Tibial nerve (tissue), 4 donors: ENCODE data around the gene KLHL35. TPM values are rescaled to one million over a fixed set of nuclear protein-coding genes. Genes with fewer than 3 reads are reported as not detected.

ENCODE experiments used
- DNase-seq, 2 donors: peaks; one replicate each; pipeline ENCODE4 v3.0.0-alpha.2; 2019; ENCODE audit warnings: low spot score in 2 of 2
- H3K27ac ChIP-seq, 4 donors: fragments of 200-600 bp; sonication (generic) in 3 of 4; one replicate each; pipeline ENCODE4 v1.5.1; 2017 to 2019; ENCODE audit warnings: mild to moderate bottlenecking in 1 of 4
- H3K27me3 ChIP-seq, 2 donors: fragments of 200-600 bp; sonication (generic) in 1 of 2; one replicate each; pipeline versions ENCODE4 v1.5.1 to v1.6.0; 2017 to 2019
- H3K36me3 ChIP-seq, 3 donors: fragments of 200-600 bp; sonication (generic); one replicate each; pipeline ENCODE4 v1.5.1; 2018 to 2019
- H3K4me1 ChIP-seq, 4 donors: fragments of 200-600 bp; sonication (generic) in 3 of 4; one replicate each; pipeline ENCODE4 v1.5.1; 2017 to 2019
- H3K4me3 ChIP-seq, 4 donors: fragments of 200-600 bp; sonication (generic) in 3 of 4; one replicate each; pipeline ENCODE4 v1.5.1; 2017 to 2019; ENCODE audit warnings: mild to moderate bottlenecking in 1 of 4, moderate library complexity in 1 of 4
- H3K9me3 ChIP-seq, 4 donors: fragments of 200-600 bp; sonication (generic) in 3 of 4; one replicate each; pipeline ENCODE4 v1.5.1; 2017 to 2019
- CTCF ChIP-seq, 5 experiments: fragments of 200-600 bp in 3 of 5; fragments of 450-650 bp in 2 of 5; sonication (generic) in 3 of 5; IDR thresholded peaks; one replicate each; pipeline ENCODE4 v1.5.1; 2016 to 2019; ENCODE audit warnings: antibody characterized with exemption in 5 of 5, mild to moderate bottlenecking in 3 of 5, moderate library complexity in 2 of 5
- EP300 ChIP-seq, 2 donors: sonication (generic); formaldehyde crosslinking; IDR thresholded peaks; one replicate each; pipeline ENCODE4 v1.6.1; 2017; ENCODE audit warnings: antibody characterized with exemption in 2 of 2, mild to moderate bottlenecking in 1 of 2
- POLR2A ChIP-seq, 2 donors: fragments of 450-650 bp; IDR thresholded peaks; one replicate each; pipeline ENCODE4 v1.6.1; 2017; ENCODE audit warnings: antibody characterized with exemption in 2 of 2, mild to moderate bottlenecking in 2 of 2, moderate library complexity in 2 of 2
- WGBS, 2 donors: methylation state at CpG; one replicate each; pipeline ENCODE4 v1.1.5; 2018; 5-methylcytosine and 5-hydroxymethylcytosine counted together
- total RNA-seq, 4 donors: library from RNA; depleted of rRNA; stranded (reverse); fragments of >200 nt; gene quantifications; one replicate each; pipeline ENCODE4 v1.1.0, GENCODE V29; 2016

Gene KLHL35
- total RNA-seq, 4 donors from 2014 or later, result 3.0 to 11.1 (median 6.6) TPM

- WGBS, 2 donors, result 26 to 27% methylated on average over 12 to 13 of the region's 14 CpGs
Measured at GRCh38 chr11:75468534-75469340, 35.7 kb upstream of the KLHL35 start.

GRCh38 chr11:75467881-75468280 lies 34.9 kb upstream of the KLHL35 start:
- no peak for DNase-seq
- 66 to 72% methylated on average over 4 of the region's 4 CpGs for WGBS, 2 donors
- H3K27ac ChIP-seq, result peak overlapping the region in 2 of 4 donors; percentile 7 to 61

More at GRCh38 chr11:75468534-75469340, 35.7 kb upstream of the KLHL35 start:
- Histone ChIP-seq H3K27me3 (no peaks in the 10 kb centered on the region), H3K9me3 (no peaks in the 10 kb centered on the region), H3K4me1 (peaks cover 0 to 57% (median 8%) of the 10 kb centered on the region in 4 donors), H3K36me3 (no peaks in the 10 kb centered on the region), H3K4me3 (no peak overlapping the region), H3K27ac (peak overlapping the region; percentile 26 to 61 (median 48))
- TF ChIP-seq POLR2A (IDR thresholded peaks at IDR 0.05) (no peak), EP300 (IDR thresholded peaks at IDR 0.05) (peak in 1 of 2 donors; percentile 37)
- peak; percentile 76 to 81 for DNase-seq

GRCh38 chr11:75467311-75467710 lies 34.3 kb upstream of the KLHL35 start:
- 87 to 92% methylated on average over 7 to 8 of the region's 8 CpGs for WGBS, 2 donors

More at GRCh38 chr11:75467881-75468280, 34.9 kb upstream of the KLHL35 start:
- Histone ChIP-seq H3K27me3 (no peaks in the 10 kb centered on the region), H3K36me3 (no peaks in the 10 kb centered on the region), H3K9me3 (no peaks in the 10 kb centered on the region), H3K4me3 (no peak overlapping the region), H3K4me1 (peaks cover 0 to 57% (median 8%) of the 10 kb centered on the region in 4 donors)
- TF ChIP-seq POLR2A (IDR thresholded peaks at IDR 0.05), result no peak
- TF ChIP-seq CTCF (IDR thresholded peaks at IDR 0.05), result no peak
- no peak for TF ChIP-seq EP300 (IDR thresholded peaks at IDR 0.05)

GRCh38 chr11:75465701-75466531 lies 32.9 kb upstream of the KLHL35 start:
- 71 to 75% methylated on average over 11 of the region's 11 CpGs for WGBS, 2 donors
- no peak for DNase-seq
- Histone ChIP-seq H3K4me3 (no peak overlapping the region), H3K27ac (peak overlapping the region in 2 of 4 donors; percentile 59 to 65), H3K36me3 (peaks cover 0 to 13% (median 0%) of the 10 kb centered on the region in 3 donors), H3K27me3 (no peaks in the 10 kb centered on the region), H3K4me1 (peaks cover 0 to 57% (median 8%) of the 10 kb centered on the region in 4 donors), H3K9me3 (no peaks in the 10 kb centered on the region)
- no peak for TF ChIP-seq CTCF (IDR thresholded peaks at IDR 0.05)
- no peak for TF ChIP-seq EP300 (IDR thresholded peaks at IDR 0.05)
- no peak for TF ChIP-seq POLR2A (IDR thresholded peaks at IDR 0.05)

More at GRCh38 chr11:75467311-75467710, 34.3 kb upstream of the KLHL35 start:
- Histone ChIP-seq H3K36me3 (peaks cover 0 to 3% (median 0%) of the 10 kb centered on the region in 3 donors), H3K4me1 (peaks cover 0 to 56% (median 8%) of the 10 kb centered on the region in 4 donors), H3K4me3 (no peak overlapping the region), H3K9me3 (no peaks in the 10 kb centered on the region), H3K27me3 (no peaks in the 10 kb centered on the region), H3K27ac (peak overlapping the region in 2 of 4 donors; percentile 59 to 65)
- no peak for DNase-seq
- TF ChIP-seq EP300 (IDR thresholded peaks at IDR 0.05) (no peak), POLR2A (IDR thresholded peaks at IDR 0.05) (no peak), CTCF (IDR thresholded peaks at IDR 0.05) (no peak)

- WGBS, 2 donors, result 51 to 62% methylated on average over 11 of the region's 11 CpGs
- Histone ChIP-seq H3K4me1 (peaks cover 0 to 39% (median 0%) of the 10 kb centered on the region in 4 donors), H3K9me3 (no peaks in the 10 kb centered on the region), H3K36me3 (peaks cover 0 to 16% (median 0%) of the 10 kb centered on the region in 3 donors), H3K27me3 (no peaks in the 10 kb centered on the region), H3K27ac (no peak overlapping the region), H3K4me3 (no peak overlapping the region)
- DNase-seq, result no peak
- TF ChIP-seq POLR2A (IDR thresholded peaks at IDR 0.05), result no peak
- no peak for TF ChIP-seq CTCF (IDR thresholded peaks at IDR 0.05)
- no peak for TF ChIP-seq EP300 (IDR thresholded peaks at IDR 0.05)
Measured at GRCh38 chr11:75463106-75463774, 30.2 kb upstream of the KLHL35 start.
